ENCODE measurements around the gene FHAD1. TPM values are rescaled to one million over a fixed set of nuclear protein-coding genes. Genes with fewer than 3 reads are reported as not detected.

FHAD1 gene
- total and polyA plus RNA-seq, 9 of the 15 experiments (the other 6 are each of a cell fraction or from before 2014, with no cell fraction given): 0.32 to 2.1 (median 1.5) TPM; not detected in 1

DNA sequence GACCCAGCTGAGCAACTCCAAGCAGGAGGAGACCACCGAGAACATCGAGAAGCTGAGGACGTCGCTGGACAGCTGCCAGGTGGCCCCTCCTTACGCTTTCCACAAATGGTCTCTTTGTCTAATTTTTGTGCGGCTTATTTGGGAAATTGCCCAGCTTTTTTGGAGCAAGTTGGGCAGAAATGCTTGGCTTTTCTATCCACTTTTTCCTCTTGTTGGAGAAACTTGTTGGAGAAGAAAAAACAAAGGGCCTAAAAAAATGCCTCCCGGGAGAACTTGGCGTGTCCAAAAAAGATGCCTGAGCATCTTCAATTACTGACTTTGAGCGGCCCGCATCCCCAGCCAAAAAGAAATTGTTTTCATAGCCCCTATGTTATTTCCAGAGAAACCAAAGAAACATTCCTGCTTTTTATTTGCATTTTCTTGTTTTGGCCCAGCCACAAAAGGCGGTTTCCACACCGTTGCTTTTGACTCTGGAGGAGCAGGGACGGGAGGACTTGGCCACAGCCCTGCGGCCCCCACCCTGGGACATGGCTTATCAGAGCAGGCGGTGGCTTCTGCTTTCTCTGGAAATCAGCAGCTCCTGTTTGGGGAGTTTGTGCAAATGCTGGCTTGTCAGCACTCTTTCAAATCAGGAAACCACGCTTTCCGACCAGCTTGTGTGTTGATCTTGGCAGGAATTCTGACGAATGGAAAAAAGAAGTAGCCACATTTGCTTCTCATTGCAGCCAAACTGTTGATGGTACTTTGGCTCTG lies 81.5 kb downstream of the FHAD1 start (continued):
- TF ChIP-seq ETV1 (tag; conservative IDR thresholded peaks at IDR 0.05; ENCODE audit: low read depth) (no peak), NONO (IDR thresholded peaks at IDR 0.05; ENCODE audit: low read depth in 2 of 2, low read length in 1 of 2) (no peak), TRIM28 (IDR thresholded peaks at IDR 0.05) (no peak), POLR2G (IDR thresholded peaks at IDR 0.05; ENCODE audit: low read depth, low read length) (no peak), POLR3A (IDR thresholded peaks at IDR 0.05; ENCODE audit: borderline replicate concordance, extremely low read depth, insufficient read depth, insufficient read length) (no peak), ATF7 (IDR thresholded peaks at IDR 0.05) (no peak), ZNF175 (CRISPR knock-in tag; IDR thresholded peaks at IDR 0.05; ENCODE audit: low read depth) (no peak), CHD4 (IDR thresholded peaks at IDR 0.05; ENCODE audit: insufficient read depth, insufficient replicate concordance, low read depth, low read length, poor library complexity, severe bottlenecking) (no peak), ZNF586 (CRISPR knock-in tag; conservative IDR thresholded peaks at IDR 0.05) (no peak), NFXL1 (CRISPR knock-in tag; IDR thresholded peaks at IDR 0.05) (no peak), HNRNPH1 (optimal IDR thresholded peaks at IDR 0.05; ENCODE audit: low read depth, low read length) (no peak), XRCC5 (IDR thresholded peaks at IDR 0.05; ENCODE audit: low read depth, low read length) (no peak), NFATC3 (IDR thresholded peaks at IDR 0.05) (0 out of 2 replicates have a peak, but pooled peaks have one; percentile 44), ETV6 (IDR thresholded peaks at IDR 0.05; ENCODE audit: borderline replicate concordance in 1 of 2, low read depth in 2 of 2, low read length in 1 of 2) (no peak; a peak in 1 of 4 replicates), ETV6 (CRISPR knock-in tag; IDR thresholded peaks at IDR 0.05; ENCODE audit: borderline replicate concordance) (no peak)
- TF ChIP-seq, protein P1, sequence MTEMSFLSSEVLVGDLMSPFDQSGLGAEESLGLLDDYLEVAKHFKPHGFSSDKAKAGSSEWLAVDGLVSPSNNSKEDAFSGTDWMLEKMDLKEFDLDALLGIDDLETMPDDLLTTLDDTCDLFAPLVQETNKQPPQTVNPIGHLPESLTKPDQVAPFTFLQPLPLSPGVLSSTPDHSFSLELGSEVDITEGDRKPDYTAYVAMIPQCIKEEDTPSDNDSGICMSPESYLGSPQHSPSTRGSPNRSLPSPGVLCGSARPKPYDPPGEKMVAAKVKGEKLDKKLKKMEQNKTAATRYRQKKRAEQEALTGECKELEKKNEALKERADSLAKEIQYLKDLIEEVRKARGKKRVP (CRISPR knock-in tag; IDR thresholded peaks at IDR 0.05): no peak
- TF ChIP-seq, protein P2, sequence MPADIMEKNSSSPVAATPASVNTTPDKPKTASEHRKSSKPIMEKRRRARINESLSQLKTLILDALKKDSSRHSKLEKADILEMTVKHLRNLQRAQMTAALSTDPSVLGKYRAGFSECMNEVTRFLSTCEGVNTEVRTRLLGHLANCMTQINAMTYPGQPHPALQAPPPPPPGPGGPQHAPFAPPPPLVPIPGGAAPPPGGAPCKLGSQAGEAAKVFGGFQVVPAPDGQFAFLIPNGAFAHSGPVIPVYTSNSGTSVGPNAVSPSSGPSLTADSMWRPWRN (IDR thresholded peaks at IDR 0.05; ENCODE audit: low read depth): peak; percentile 53; the same call in 1 of the 2 replicates
- TF ChIP-seq, protein P3, sequence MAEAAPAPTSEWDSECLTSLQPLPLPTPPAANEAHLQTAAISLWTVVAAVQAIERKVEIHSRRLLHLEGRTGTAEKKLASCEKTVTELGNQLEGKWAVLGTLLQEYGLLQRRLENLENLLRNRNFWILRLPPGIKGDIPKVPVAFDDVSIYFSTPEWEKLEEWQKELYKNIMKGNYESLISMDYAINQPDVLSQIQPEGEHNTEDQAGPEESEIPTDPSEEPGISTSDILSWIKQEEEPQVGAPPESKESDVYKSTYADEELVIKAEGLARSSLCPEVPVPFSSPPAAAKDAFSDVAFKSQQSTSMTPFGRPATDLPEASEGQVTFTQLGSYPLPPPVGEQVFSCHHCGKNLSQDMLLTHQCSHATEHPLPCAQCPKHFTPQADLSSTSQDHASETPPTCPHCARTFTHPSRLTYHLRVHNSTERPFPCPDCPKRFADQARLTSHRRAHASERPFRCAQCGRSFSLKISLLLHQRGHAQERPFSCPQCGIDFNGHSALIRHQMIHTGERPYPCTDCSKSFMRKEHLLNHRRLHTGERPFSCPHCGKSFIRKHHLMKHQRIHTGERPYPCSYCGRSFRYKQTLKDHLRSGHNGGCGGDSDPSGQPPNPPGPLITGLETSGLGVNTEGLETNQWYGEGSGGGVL (CRISPR knock-in tag; IDR thresholded peaks at IDR 0.05): no peak
- TF ChIP-seq, protein P4, sequence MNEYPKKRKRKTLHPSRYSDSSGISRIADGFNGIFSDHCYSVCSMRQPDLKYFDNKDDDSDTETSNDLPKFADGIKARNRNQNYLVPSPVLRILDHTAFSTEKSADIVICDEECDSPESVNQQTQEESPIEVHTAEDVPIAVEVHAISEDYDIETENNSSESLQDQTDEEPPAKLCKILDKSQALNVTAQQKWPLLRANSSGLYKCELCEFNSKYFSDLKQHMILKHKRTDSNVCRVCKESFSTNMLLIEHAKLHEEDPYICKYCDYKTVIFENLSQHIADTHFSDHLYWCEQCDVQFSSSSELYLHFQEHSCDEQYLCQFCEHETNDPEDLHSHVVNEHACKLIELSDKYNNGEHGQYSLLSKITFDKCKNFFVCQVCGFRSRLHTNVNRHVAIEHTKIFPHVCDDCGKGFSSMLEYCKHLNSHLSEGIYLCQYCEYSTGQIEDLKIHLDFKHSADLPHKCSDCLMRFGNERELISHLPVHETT (CRISPR knock-in tag; conservative IDR thresholded peaks at IDR 0.05 in 1 of 2, IDR thresholded peaks at IDR 0.05 in 1 of 2): no peak
- TF ChIP-seq, protein P5, sequence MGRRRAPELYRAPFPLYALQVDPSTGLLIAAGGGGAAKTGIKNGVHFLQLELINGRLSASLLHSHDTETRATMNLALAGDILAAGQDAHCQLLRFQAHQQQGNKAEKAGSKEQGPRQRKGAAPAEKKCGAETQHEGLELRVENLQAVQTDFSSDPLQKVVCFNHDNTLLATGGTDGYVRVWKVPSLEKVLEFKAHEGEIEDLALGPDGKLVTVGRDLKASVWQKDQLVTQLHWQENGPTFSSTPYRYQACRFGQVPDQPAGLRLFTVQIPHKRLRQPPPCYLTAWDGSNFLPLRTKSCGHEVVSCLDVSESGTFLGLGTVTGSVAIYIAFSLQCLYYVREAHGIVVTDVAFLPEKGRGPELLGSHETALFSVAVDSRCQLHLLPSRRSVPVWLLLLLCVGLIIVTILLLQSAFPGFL (CRISPR knock-in tag; IDR thresholded peaks at IDR 0.05): no peak

Data from K562 (cell line).